HAP-1 (cell line): ENCODE data around the gene BANF2.

ENCODE experiments used
- DNase-seq, 2 experiments: peaks; one replicate each; pipeline ENCODE4 v3.0.0-alpha.2; 2016 to 2020; ENCODE audit warnings: low spot score in 2 of 2
- H3K27me3 ChIP-seq: fragments of 250-450 bp; sonication (Bioruptor Pico); 2 replicates; pipeline ENCODE4 v1.5.1; 2020; ENCODE audit warnings: low read depth, mild to moderate bottlenecking, moderate library complexity
- H3K36me3 ChIP-seq: fragments of 250-450 bp; sonication (Bioruptor Pico); replicated peaks from 2 replicates; pipeline ENCODE4 v1.5.1; 2020; ENCODE audit warnings: mild to moderate bottlenecking
- H3K4me1 ChIP-seq: fragments of 250-450 bp; sonication (Bioruptor Pico); 2 replicates; pipeline ENCODE4 v1.5.1; 2020; ENCODE audit warnings: mild to moderate bottlenecking
- H3K4me3 ChIP-seq: fragments of 250-450 bp; sonication (Bioruptor Pico); 2 replicates; pipeline ENCODE4 v1.5.1; 2020; ENCODE audit warnings: mild to moderate bottlenecking, moderate library complexity
- H3K9me3 ChIP-seq: fragments of 250-450 bp; sonication (Bioruptor Pico); 2 replicates; pipeline ENCODE4 v1.5.1; 2020; ENCODE audit warnings: mild to moderate bottlenecking, moderate library complexity
- in situ Hi-C: fragments of 300-500 bp; cut with MboI; formaldehyde crosslinking; loops from 3 replicates; pipeline ENCODE4 v1.14.3; 2020; ENCODE audit warnings: low sequenced_read_pairs, inconsistent platforms, mixed read lengths

The BANF2 gene

GRCh38 chr20:17750722-17751045, 50.9 kb downstream of the BANF2 start:
- in situ Hi-C loops, result no loop called here
- Histone ChIP-seq H3K4me3 (no peak overlapping the region), H3K36me3 (no peaks in the 10 kb centered on the region), H3K9me3 (no peaks in the 10 kb centered on the region), H3K27me3 (no peaks in the 10 kb centered on the region), H3K4me1 (no peaks in the 10 kb centered on the region)
- DNase-seq, result no peak

- Histone ChIP-seq H3K27me3 (no peaks in the 10 kb centered on the region), H3K4me3 (no peak overlapping the region), H3K36me3 (no peaks in the 10 kb centered on the region), H3K9me3 (no peaks in the 10 kb centered on the region), H3K4me1 (no peaks in the 10 kb centered on the region)
- in situ Hi-C loops, result no loop called here
- DNase-seq, result no peak
These were observed 51.9 kb downstream of the BANF2 start for GRCh38 chr20:17751640-17752039.

DNA sequence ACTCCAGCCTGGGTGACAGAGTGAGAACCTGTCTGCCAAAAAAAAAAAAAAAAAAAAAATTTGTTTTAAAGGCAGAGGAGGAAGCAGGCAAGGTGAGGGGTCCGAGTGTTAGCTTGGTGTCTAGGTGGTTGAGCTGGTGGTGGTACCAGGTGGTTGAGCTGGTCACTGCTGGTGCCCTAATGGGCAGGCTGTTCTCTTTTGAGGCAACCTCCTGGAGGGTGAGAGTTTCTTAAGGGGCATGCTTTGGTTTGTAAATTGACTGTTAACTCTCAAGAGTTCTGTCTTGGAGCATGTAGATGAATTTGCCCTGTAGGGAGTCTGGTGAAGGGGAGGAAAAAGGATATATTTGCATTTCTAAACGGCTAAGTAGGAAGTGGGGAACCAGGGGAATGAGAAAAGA, 52.7 kb downstream of the BANF2 start:
- H3K4me1 ChIP-seq, result no peaks in the 10 kb centered on the region
- no peaks in the 10 kb centered on the region for H3K36me3 ChIP-seq
- H3K9me3 ChIP-seq, result no peaks in the 10 kb centered on the region
- no peak for DNase-seq
- in situ Hi-C loops, result no loop called here
- no peaks in the 10 kb centered on the region for H3K27me3 ChIP-seq
- no peak overlapping the region for H3K4me3 ChIP-seq

DNA sequence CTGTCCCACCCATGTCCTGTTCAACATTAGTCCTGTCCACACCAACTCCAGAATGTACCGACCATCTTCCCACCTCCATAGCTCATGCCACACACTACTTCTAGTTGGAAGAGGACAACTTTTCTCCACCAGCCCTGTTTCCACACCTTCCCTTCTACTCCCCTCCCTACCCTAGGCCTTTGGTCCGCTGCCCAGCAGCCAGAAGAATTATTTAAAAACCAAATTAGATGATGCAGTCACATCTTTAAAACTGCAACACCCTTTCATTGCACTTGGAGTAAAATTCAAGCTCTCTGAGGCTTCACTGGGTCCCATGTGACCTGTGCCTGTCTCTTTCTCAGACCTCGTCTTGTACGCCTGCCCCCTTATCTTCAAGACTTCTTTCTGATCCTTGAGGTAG, 53.8 kb downstream of the BANF2 start:
- Histone ChIP-seq H3K36me3 (no peaks in the 10 kb centered on the region), H3K27me3 (no peaks in the 10 kb centered on the region), H3K4me1 (no peaks in the 10 kb centered on the region), H3K9me3 (no peaks in the 10 kb centered on the region; the same call in 1 of the 2 replicates), H3K4me3 (no peak overlapping the region)
- DNase-seq, result no peak
- in situ Hi-C loops, result no loop called here

- Histone ChIP-seq H3K36me3 (no peaks in the 10 kb centered on the region), H3K27me3 (no peaks in the 10 kb centered on the region), H3K4me1 (peaks cover 4% of the 10 kb centered on the region), H3K4me3 (no peak overlapping the region), H3K9me3 (peaks cover 2% of the 10 kb centered on the region; the same call in 1 of the 2 replicates)
- no peak for DNase-seq
- in situ Hi-C loops, result no loop called here
These were observed 56.8 kb downstream of the BANF2 start for GRCh38 chr20:17756529-17756928.

- in situ Hi-C loops, result no loop called here
- H3K4me1 ChIP-seq, result peaks cover 4% of the 10 kb centered on the region
- peaks cover 2% of the 10 kb centered on the region; the same call in 1 of the 2 replicates for H3K9me3 ChIP-seq
- H3K27me3 ChIP-seq, result no peaks in the 10 kb centered on the region
- no peak for DNase-seq
- H3K4me3 ChIP-seq, result no peak overlapping the region
- H3K36me3 ChIP-seq, result no peaks in the 10 kb centered on the region
These were observed 57.7 kb downstream of the BANF2 start for GRCh38 chr20:17757496-17757895.

GRCh38 chr20:17758010-17758409, 58.2 kb downstream of the BANF2 start:
- Histone ChIP-seq H3K27me3 (no peaks in the 10 kb centered on the region), H3K4me3 (no peak overlapping the region), H3K9me3 (peaks cover 2% of the 10 kb centered on the region; the same call in 1 of the 2 replicates), H3K36me3 (no peaks in the 10 kb centered on the region), H3K4me1 (peaks cover 4% of the 10 kb centered on the region)
- DNase-seq, result no peak
- in situ Hi-C loops, result no loop called here

- in situ Hi-C loops, result no loop called here
- DNase-seq, result no peak
- peaks cover 2% of the 10 kb centered on the region; the same call in 1 of the 2 replicates for H3K9me3 ChIP-seq
- no peaks in the 10 kb centered on the region for H3K36me3 ChIP-seq
- H3K4me3 ChIP-seq, result no peak overlapping the region
- peaks cover 4% of the 10 kb centered on the region for H3K4me1 ChIP-seq
- no peaks in the 10 kb centered on the region for H3K27me3 ChIP-seq
These were observed 58.7 kb downstream of the BANF2 start for GRCh38 chr20:17758512-17758911.

GRCh38 chr20:17759449-17759848, 59.7 kb downstream of the BANF2 start:
- peaks cover 4% of the 10 kb centered on the region for H3K4me1 ChIP-seq
- no peaks in the 10 kb centered on the region for H3K27me3 ChIP-seq
- H3K36me3 ChIP-seq, result no peaks in the 10 kb centered on the region
- DNase-seq, result peak in 1 of 2 experiments; percentile 13
- H3K4me3 ChIP-seq, result no peak overlapping the region
- H3K9me3 ChIP-seq, result peaks cover 2% of the 10 kb centered on the region; the same call in 1 of the 2 replicates
- in situ Hi-C loops, result no loop called here

- peaks cover 4% of the 10 kb centered on the region for H3K4me1 ChIP-seq
- no peak overlapping the region for H3K4me3 ChIP-seq
- H3K36me3 ChIP-seq, result no peaks in the 10 kb centered on the region
- in situ Hi-C loops, result no loop called here
- DNase-seq, result peak in 1 of 2 experiments; percentile 19
- peaks cover 2% of the 10 kb centered on the region; the same call in 1 of the 2 replicates for H3K9me3 ChIP-seq
- no peaks in the 10 kb centered on the region for H3K27me3 ChIP-seq
These were observed 61.8 kb downstream of the BANF2 start for GRCh38 chr20:17761604-17762003.

DNA sequence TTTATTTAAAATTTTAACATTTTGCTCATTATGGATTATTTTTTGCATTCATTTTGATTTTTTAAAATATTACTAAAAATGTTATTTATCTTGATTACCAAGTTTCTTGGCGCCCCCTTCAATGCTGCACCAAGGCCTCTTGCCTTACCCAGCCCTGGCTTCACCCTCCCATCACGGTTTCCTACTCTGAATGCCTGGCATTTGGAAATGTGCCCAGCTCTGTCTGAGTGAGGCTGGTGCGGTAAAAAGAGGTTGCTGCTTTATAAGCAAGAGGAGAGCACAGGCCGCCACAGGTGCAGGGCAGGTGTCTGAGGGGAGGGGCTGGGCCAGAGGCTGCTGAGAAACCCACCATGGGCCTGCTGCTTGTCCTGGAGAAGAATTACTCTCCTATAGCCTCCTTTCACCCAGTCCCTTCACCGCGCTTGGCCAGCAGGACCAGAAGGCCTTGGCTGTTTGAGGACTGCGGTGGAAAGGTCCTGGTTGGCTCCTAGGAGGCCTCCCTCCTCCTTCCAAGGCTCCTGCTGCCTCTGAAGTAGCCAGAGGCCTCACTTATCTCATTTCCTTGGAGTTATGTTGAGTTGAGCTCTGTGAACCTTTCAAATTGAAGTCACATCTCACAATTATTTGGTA, 62.6 kb downstream of the BANF2 start:
- H3K4me3 ChIP-seq, result no peak overlapping the region
- H3K4me1 ChIP-seq, result peaks cover 4% of the 10 kb centered on the region
- no peaks in the 10 kb centered on the region for H3K27me3 ChIP-seq
- H3K9me3 ChIP-seq, result peaks cover 2% of the 10 kb centered on the region; the same call in 1 of the 2 replicates
- DNase-seq, result no peak
- no peaks in the 10 kb centered on the region for H3K36me3 ChIP-seq
- in situ Hi-C loops, result no loop called here

- H3K9me3 ChIP-seq, result peaks cover 2% of the 10 kb centered on the region; the same call in 1 of the 2 replicates
- DNase-seq, result no peak
- no peak overlapping the region for H3K4me3 ChIP-seq
- in situ Hi-C loops, result no loop called here
- H3K36me3 ChIP-seq, result no peaks in the 10 kb centered on the region
- H3K4me1 ChIP-seq, result peaks cover 4% of the 10 kb centered on the region
- H3K27me3 ChIP-seq, result no peaks in the 10 kb centered on the region
These were observed 63.2 kb downstream of the BANF2 start for GRCh38 chr20:17762873-17763557.

DNA sequence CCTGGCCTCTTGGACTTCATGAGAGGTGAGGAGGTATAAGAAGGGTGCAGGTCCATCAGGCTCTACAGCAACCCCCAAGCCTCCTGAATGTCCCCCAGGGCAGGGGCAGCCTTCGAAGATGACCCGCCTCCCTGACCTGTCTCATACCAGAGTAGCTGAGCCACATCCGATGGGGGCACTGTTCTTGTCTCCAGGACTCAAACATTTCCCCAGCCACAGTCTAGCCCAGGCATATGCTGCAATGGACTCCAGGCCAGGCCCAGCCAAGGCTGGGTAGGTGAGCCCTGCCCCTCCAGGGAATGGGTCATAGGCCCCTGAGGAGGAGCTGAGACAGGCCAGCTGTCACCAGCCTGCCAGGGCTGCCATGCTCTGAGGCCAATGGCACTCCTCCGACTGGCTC, 65.3 kb downstream of the BANF2 start:
- in situ Hi-C loops, result no loop called here
- Histone ChIP-seq H3K4me1 (no peaks in the 10 kb centered on the region), H3K36me3 (no peaks in the 10 kb centered on the region), H3K4me3 (no peak overlapping the region), H3K9me3 (no peaks in the 10 kb centered on the region), H3K27me3 (no peaks in the 10 kb centered on the region)
- no peak for DNase-seq

- Histone ChIP-seq H3K4me3 (no peak overlapping the region), H3K27me3 (no peaks in the 10 kb centered on the region), H3K36me3 (no peaks in the 10 kb centered on the region), H3K4me1 (no peaks in the 10 kb centered on the region), H3K9me3 (no peaks in the 10 kb centered on the region)
- in situ Hi-C loops, result no loop called here
- no peak for DNase-seq
These were observed 65.8 kb downstream of the BANF2 start for GRCh38 chr20:17765584-17765983.
